Breast epithelium (tissue), 3 donors: ENCODE results near the gene MYO1D.

Experiments used
- CTCF ChIP-seq, 3 donors: fragments of 450-650 bp; IDR thresholded peaks; one replicate each; pipeline ENCODE4 v1.5.1; 2016 to 2017; ENCODE audit warnings: antibody characterized with exemption in 3 of 3, mild to moderate bottlenecking in 3 of 3, moderate library complexity in 3 of 3
- POLR2A ChIP-seq: fragments of 450-650 bp; IDR thresholded peaks from one replicate; pipeline ENCODE4 v1.6.1; 2016; ENCODE audit warnings: antibody characterized with exemption, mild to moderate bottlenecking, moderate library complexity

GRCh38 chr17:32719689-32720088 is 157.2 kb downstream of the MYO1D start:
- no peak for TF ChIP-seq POLR2A
- no peak for TF ChIP-seq CTCF (IDR thresholded peaks at IDR 0.05)
